GM19240 (cell line): ENCODE results near the gene WEE2.
"Not testable (repeated sequence)": the region's sequence is repeated elsewhere in the genome, so short reads cannot be mapped to it uniquely, and the experiment has no call there.

Experiments used
- DNase-seq: peaks from one replicate; pipeline ENCODE4 v3.0.0; 2011; ENCODE audit warnings: low spot score; ENCODE audit not compliant: insufficient read length

The WEE2 gene

GRCh38 chr7:141689072-141689825 lies 18.9 kb upstream of the WEE2 start:
- DNase-seq: not testable (repeated sequence)

DNA sequence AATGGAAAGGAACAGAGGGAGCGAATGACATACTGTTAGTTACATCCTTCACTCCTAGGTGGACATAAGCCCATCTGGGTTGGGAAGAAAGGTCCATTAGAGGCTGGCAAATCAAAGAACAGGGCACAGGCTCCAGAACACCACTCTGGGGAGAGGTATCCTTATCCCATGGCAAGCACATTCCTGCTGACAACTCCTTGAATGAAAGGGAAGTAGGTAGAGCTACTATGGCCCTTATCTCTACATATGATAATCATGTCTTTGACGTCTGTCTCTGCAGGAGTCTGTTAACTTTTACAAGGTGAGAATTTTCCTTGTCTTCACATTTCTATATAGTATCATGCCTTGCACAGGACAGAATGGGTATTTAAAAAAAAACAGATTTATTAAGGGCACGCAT lies 16.6 kb upstream of the WEE2 start:
- no peak for DNase-seq

DNA sequence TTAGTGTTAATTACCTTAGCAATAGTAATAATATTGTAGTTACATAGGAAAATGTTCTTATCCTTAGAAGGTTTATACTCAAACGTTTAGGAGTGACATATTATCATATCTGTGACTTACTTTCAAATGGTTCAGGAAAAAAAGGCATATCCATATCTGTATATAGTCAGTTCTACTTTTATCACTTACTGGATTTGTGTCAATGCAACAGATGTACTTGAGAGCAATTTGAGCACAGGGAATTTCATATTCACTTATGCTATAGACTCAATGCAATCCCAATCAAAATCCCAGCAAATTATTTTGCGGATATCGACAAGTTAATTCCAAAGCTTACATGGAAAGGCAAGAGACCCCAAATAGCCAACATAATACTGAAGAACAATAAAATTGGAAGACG lies 16.2 kb upstream of the WEE2 start:
- DNase-seq: no peak

GRCh38 chr7:141693082-141693481 lies 15.1 kb upstream of the WEE2 start:
- no peak for DNase-seq

DNA sequence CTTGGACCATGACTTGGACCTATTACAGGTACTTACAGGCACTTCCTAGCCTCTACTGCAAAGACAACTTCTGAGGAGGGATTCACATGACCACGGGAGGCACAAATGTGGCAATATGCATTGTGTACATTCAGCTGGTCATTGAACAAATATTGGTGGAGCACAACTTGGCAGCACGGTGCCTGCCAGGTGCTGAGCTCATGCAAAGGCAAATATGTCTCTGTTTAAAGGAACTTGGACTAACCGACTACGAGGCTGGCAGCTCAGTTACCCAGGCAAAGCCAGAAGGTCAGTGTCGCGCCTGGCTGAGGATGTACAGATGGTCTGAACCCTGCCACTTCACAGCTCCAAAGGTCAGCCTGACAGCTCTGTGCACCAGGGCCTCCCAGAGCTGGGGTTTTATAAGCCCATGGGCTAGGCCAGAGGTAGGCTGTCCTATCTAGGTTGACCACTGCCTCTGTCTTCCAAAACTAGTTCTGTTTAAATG lies 12.3 kb upstream of the WEE2 start:
- DNase-seq: no peak

- DNase-seq: no peak
Observed at GRCh38 chr7:141696348-141696747, 11.8 kb upstream of the WEE2 start.

DNA sequence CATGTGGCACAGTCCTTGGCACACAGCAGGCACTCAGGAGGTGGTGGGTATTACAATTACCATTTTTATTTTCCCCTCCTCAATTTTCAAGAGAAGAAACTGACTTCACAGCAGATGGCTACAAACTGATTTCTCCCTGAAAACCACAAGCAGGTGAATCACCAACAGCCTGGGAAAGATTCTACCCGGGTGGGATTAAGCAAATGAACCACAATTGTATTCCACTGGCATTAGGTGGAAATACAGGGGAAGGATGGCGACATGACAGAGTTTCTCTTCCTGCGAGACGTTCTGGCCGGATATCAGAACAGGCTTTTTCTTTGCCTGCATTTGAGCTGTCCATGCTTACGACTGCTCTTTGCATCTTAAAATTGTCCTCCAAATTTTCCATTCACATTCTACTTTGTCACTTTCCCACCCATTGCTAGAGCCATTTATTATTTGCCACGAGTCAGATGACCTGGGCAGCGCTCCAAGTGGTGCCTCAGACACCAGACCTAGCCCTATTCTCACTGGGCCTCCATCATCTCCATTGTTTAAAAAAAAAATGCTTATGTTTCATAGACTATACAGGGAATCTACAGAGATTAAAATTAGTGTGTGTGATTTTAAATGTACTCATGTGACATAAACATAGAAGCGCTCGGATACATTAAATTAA lies 10.8 kb upstream of the WEE2 start:
- DNase-seq: no peak

DNA sequence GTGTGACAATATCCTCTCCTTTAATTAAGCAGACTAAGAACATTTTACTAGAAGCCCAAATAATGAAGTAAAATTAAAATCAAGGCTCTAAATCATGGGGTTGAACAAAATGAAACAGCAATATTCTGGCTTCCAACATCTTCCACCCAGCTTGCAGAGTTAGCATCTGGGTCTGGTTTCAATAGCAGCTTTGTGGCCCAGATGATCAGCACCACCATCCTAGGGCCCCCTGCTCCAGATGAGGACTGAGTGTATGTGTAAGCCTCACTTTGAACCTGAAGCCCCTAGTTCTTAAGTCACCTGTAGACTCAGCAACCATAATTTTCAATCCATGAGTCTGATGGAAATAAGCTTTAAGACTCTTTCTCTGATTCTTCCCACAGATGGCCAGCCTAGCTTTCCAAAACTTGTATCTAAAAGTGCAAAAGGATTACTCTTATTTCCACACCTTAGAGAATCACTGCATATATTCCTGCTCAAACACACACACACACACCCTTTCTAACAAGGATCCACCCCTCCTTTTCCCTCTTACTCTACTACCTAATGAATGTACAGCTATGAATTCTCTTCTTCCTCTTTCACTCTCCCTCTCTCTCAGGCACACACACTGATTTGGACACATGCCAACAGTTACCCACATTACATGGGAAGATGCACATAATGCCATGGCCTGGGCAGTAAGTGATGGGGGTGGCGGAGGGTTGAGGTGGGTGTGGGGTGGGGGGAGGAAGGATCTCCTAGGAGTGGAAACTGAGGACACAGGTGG lies 9.7 kb upstream of the WEE2 start:
- no peak for DNase-seq

- DNase-seq: no peak
Observed at GRCh38 chr7:141699860-141700259, 8.3 kb upstream of the WEE2 start.

- no peak for DNase-seq
Observed at GRCh38 chr7:141700296-141700847, 7.8 kb upstream of the WEE2 start.

- DNase-seq: peak; percentile 7
Observed at GRCh38 chr7:141700848-141701371, 7.2 kb upstream of the WEE2 start.

GRCh38 chr7:141701489-141702046 lies 6.6 kb upstream of the WEE2 start:
- peak; percentile 69 for DNase-seq

GRCh38 chr7:141702047-141702567 lies 6.0 kb upstream of the WEE2 start, which contains the start of gene DENND11:
Gene DENND11 (minus strand): TSS chr7:141702166. CDS start chr7:141702153, 13 bp downstream.
- DNase-seq: peak; percentile 37

DNA sequence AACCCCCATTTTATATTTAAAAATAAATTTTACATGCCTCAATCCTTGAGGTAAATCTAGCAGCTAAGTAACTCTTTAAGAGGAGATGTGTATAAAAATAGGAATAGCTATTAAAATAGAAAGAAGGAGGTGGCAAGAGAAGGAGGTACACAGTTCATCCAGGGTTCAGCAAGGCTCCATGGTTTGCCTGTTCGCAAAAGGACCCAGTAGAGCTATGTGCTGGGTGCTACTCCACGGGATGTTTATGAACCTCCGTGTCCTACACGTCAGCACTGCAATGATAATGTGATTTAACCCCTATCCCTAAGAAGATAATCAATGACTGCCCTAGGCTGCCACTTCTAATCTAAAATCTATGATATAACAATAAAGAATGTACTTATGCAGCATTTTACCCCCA lies 5.3 kb upstream of the WEE2 start:
- no peak for DNase-seq

DNA sequence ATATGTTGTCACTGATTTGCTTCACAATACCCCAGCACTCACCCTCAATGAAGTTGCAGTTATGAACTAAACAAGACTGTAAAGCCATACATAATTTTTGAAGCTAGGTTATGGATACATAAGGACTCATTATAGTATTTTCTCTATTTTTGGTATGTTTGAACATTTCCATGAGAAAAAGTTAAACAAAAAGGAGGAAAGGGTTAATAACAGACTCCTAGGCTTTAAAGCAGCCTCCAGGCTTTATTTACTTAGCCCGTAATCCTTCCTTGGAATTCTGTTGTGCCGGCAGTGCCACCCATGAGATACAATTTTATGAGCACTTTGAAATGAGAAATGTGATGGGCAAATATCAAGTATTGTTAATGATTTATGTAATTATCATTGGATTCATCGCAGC lies 4.0 kb upstream of the WEE2 start:
- DNase-seq: no peak

- DNase-seq: no peak
Observed at GRCh38 chr7:141704741-141705140, 3.4 kb upstream of the WEE2 start.

DNA sequence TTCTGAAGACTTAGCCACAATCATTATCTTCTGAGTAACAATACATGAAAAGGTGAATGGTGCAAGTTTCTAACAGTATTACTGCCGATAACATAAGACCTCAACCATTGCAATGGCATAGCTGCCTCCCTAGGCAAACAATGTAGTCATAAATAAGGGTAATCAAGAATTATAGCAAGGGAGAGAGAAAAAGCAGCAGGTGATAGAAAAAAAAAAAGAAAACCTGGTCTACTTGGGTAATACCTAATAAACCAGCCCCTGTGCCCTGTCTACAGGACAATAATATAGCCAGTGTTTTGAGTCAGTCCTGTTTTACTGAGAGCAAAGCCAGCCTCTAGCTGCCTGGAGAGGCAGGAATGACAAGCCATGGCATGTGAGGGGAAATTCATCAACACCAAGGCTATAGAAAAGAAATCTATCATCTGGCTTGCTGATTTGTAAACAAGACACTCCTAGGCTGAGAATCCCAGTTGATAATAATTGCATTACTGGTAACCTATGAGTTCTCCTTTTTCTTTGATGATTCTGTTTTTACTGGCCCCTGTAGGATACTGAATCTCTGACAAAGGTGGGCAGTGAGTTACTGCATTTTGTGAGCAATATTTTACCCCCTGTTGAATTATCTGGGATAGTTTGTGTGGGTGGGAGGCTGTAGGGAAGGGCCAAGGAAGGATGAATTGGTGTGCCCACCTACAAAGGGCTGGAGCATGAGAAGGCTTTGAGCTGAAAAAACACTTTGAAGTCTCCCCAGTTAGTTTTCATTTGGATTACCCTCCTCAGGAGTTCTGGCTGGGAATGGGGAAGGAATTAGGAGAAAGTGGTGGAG lies 1.7 kb upstream of the WEE2 start:
- DNase-seq: no peak

DNA sequence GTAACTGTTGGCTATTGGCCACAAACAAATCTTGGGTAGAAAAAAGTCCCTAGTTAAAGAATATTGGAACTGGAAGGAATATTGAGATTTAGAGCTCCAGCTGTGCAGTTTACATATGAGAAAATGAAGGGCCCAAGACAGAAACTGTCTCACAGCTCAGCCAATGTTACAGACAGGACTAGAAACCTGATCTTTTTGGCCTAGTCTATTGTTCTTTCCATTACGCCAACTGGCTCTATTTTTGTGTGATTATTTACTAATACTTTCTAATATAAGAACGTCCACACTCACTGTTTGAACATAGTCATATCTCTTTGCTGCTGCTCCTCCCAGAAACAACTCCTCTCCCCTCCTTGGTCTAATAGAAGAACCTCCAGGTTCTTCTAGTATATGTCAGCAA lies 1.2 kb downstream of the WEE2 start:
- DNase-seq: no peak

DNA sequence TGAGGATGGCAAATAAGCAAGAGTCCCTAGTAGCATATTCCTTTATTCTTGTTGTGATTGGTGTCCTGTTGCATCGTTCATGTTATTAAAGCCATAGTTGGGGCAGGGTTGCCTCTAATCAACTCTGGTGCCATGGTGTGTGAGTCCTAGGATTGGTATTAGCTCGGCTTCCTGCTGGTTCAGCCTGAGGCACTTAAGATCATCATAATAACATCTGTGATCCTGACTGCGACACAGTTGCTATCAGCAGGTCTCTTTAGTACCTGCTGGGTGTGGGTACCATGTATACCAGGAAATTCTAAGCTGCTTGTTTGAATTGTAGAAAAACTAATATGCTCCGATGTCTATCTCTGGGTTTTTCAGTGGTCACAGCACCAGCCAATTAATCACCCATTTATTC lies 1.6 kb downstream of the WEE2 start:
- DNase-seq: no peak

DNA sequence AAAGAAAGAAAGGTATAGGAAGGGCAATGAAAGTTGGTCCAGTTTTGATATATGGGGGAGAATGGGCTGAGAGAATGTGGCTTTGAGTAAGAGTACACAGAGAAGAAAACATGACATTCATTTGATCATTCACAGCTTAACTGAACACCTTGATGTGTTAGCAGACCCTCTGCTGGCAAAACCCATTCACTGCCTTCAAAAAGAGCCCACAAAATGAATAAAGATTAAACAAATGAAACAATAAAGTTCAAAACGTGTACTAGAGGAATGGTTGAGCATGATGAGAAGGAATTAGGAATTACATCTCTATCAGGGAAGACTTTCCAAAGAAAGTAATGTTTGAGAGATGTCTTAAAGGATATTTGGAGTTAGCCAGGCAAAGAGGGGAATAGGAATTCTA lies 2.1 kb downstream of the WEE2 start:
- DNase-seq: no peak
